Measurements from ENCODE around the gene STAC.

The STAC gene

GRCh38 chr3:36380221-36381031, at the start of gene STAC:
TSS of gene STAC (plus strand) at chr3:36380504. CDS start at chr3:36380644, 140 bp downstream.
- DNase-seq, result no peak

- no peak for DNase-seq
These were observed 48.2 kb upstream of the STAC start for GRCh38 chr3:36332139-36332538.

- no peak for DNase-seq
These were observed 18.1 kb upstream of the STAC start for GRCh38 chr3:36362216-36362615.

GRCh38 chr3:36362973-36363372, 17.3 kb upstream of the STAC start:
- no peak for DNase-seq

GRCh38 chr3:36364260-36364659, 16.0 kb upstream of the STAC start:
- no peak for DNase-seq

- DNase-seq, result no peak
These were observed 14.5 kb upstream of the STAC start for GRCh38 chr3:36365829-36366228.

- DNase-seq, result no peak
These were observed 14.0 kb upstream of the STAC start for GRCh38 chr3:36366308-36366707.

GRCh38 chr3:36367912-36368573, 12.3 kb upstream of the STAC start:
- DNase-seq, result no peak

GRCh38 chr3:36372534-36372935, 7.8 kb upstream of the STAC start:
- DNase-seq, result no peak

GRCh38 chr3:36373084-36373483, 7.2 kb upstream of the STAC start:
- no peak for DNase-seq

- DNase-seq, result no peak
These were observed 6.6 kb upstream of the STAC start for GRCh38 chr3:36373666-36374065.

- DNase-seq, result no peak
These were observed 458 bp upstream of the STAC start for GRCh38 chr3:36379872-36380220.

- no peak for DNase-seq
These were observed 1.1 kb downstream of the STAC start for GRCh38 chr3:36381311-36381956.

- no peak for DNase-seq
These were observed 13.3 kb downstream of the STAC start for GRCh38 chr3:36393563-36393962.

GRCh38 chr3:36394176-36394575, 13.9 kb downstream of the STAC start:
- no peak for DNase-seq

- no peak for DNase-seq
These were observed 17.5 kb downstream of the STAC start for GRCh38 chr3:36397841-36398240.

GRCh38 chr3:36399933-36400332, 19.6 kb downstream of the STAC start:
- no peak for DNase-seq

- no peak for DNase-seq
These were observed 20.8 kb downstream of the STAC start for GRCh38 chr3:36401056-36401455.

GRCh38 chr3:36403661-36404060, 23.4 kb downstream of the STAC start:
- DNase-seq, result no peak

GRCh38 chr3:36405190-36405589, 24.9 kb downstream of the STAC start:
- DNase-seq, result no peak

GRCh38 chr3:36408146-36408545, 27.8 kb downstream of the STAC start:
- no peak for DNase-seq

GRCh38 chr3:36409862-36410261, 29.6 kb downstream of the STAC start:
- no peak for DNase-seq

- no peak for DNase-seq
These were observed 31.3 kb downstream of the STAC start for GRCh38 chr3:36411587-36411986.

GRCh38 chr3:36416599-36416998, 36.3 kb downstream of the STAC start:
- no peak for DNase-seq
